GM19324 (cell line): ENCODE measurements around the gene CYYR1.

ENCODE experiments used
- ATAC-seq: cut with Tn5 transposase; IDR thresholded peaks from one replicate; pipeline ENCODE4 v1.9.1; 2021; ENCODE audit warnings: mild to moderate bottlenecking, moderate library complexity; ENCODE audit not compliant: unreplicated experiment, low FRiP score

Gene CYYR1

GRCh38 chr21:26555540-26556146, 17.4 kb downstream of the CYYR1 start:
- no peak for ATAC-seq

GRCh38 chr21:26554365-26554764, 18.7 kb downstream of the CYYR1 start:
- ATAC-seq, result no peak

GRCh38 chr21:26553898-26554297, 19.2 kb downstream of the CYYR1 start:
- ATAC-seq, result no peak

- ATAC-seq, result no peak
These were observed 22.8 kb downstream of the CYYR1 start for GRCh38 chr21:26550326-26550725.

- no peak for ATAC-seq
These were observed 26.5 kb downstream of the CYYR1 start for GRCh38 chr21:26546446-26547097.

GRCh38 chr21:26544201-26544775, 28.8 kb downstream of the CYYR1 start:
- no peak for ATAC-seq

- no peak for ATAC-seq
These were observed 32.4 kb downstream of the CYYR1 start for GRCh38 chr21:26540651-26541050.

GRCh38 chr21:26539566-26539965, 33.5 kb downstream of the CYYR1 start:
- no peak for ATAC-seq

- no peak for ATAC-seq
These were observed 38.6 kb downstream of the CYYR1 start for GRCh38 chr21:26534517-26534916.

- ATAC-seq, result no peak
These were observed 40.9 kb downstream of the CYYR1 start for GRCh38 chr21:26532208-26532607.

- ATAC-seq, result no peak
These were observed 43.6 kb downstream of the CYYR1 start for GRCh38 chr21:26529526-26529925.

- no peak for ATAC-seq
These were observed 44.2 kb downstream of the CYYR1 start for GRCh38 chr21:26528882-26529281.

- ATAC-seq, result no peak
These were observed 50.4 kb downstream of the CYYR1 start for GRCh38 chr21:26522704-26523103.

GRCh38 chr21:26519142-26519541, 53.9 kb downstream of the CYYR1 start:
- no peak for ATAC-seq

- ATAC-seq, result no peak
These were observed 57.8 kb downstream of the CYYR1 start for GRCh38 chr21:26515257-26515656.

- no peak for ATAC-seq
These were observed 59.9 kb downstream of the CYYR1 start for GRCh38 chr21:26513212-26513611.

- no peak for ATAC-seq
These were observed 60.4 kb downstream of the CYYR1 start for GRCh38 chr21:26512664-26513063.

GRCh38 chr21:26508903-26509302, 64.2 kb downstream of the CYYR1 start:
- no peak for ATAC-seq

GRCh38 chr21:26506956-26507355, 66.1 kb downstream of the CYYR1 start:
- no peak for ATAC-seq

- no peak for ATAC-seq
These were observed 67.9 kb downstream of the CYYR1 start for GRCh38 chr21:26505211-26505610.

- ATAC-seq, result no peak
These were observed 69.7 kb downstream of the CYYR1 start for GRCh38 chr21:26503414-26503813.

GRCh38 chr21:26501495-26502021, 71.5 kb downstream of the CYYR1 start:
- ATAC-seq, result no peak
